HEK293 (cell line): ENCODE measurements around the gene CXXC5.

ENCODE experiments used
- CTCF ChIA-PET: fragments of 350-600 bp; formaldehyde crosslinking; extraction: SDS; loops from one replicate; lab custom pipeline; 2021; ENCODE audit warnings: antibody characterized with exemption; lab: Yijun Ruan, JAX
- POLR2A ChIA-PET: fragments of 300-600 bp; formaldehyde crosslinking; extraction: SDS; loops from one replicate; lab custom pipeline; 2020; ENCODE audit warnings: antibody characterized with exemption, inconsistent platforms; lab: Yijun Ruan, JAX
- H3K27ac ChIP-seq: fragments of 200-500 bp; sonication (Bioruptor generic); 2 replicates; pipeline ENCODE4 v1.5.1; 2014; ENCODE audit warnings: low read depth, low read length, control low read depth, inconsistent platforms; ENCODE audit errors: extremely low read depth
- H3K36me3 ChIP-seq, 2 experiments: fragments of 200-500 bp in 1 of 2; sonication (Bioruptor generic) in 1 of 2; 1 replicate in 1 of 2; 2 replicates in 1 of 2; pipeline ENCODE4 v1.5.1; 2014 to 2017; ENCODE audit warnings: inconsistent platforms in 2 of 2, low read length in 2 of 2; ENCODE audit not compliant: control insufficient read depth in 2 of 2, insufficient read depth in 1 of 2
- H3K4me1 ChIP-seq: fragments of 200-500 bp; sonication (Bioruptor generic); 2 replicates; pipeline ENCODE4 v1.5.1; 2014; ENCODE audit warnings: mild to moderate bottlenecking, low read length, inconsistent platforms; ENCODE audit not compliant: control insufficient read depth, insufficient read depth
- H3K4me3 ChIP-seq: 2 replicates; pipeline ENCODE4 v1.5.1; 2011; ENCODE audit warnings: low read depth, mild to moderate bottlenecking, control low read depth, low read length, moderate library complexity
- H3K9me3 ChIP-seq: fragments of 200-500 bp; sonication (Bioruptor generic); 2 replicates; pipeline ENCODE4 v1.5.1; 2014; ENCODE audit warnings: low read depth, low read length, inconsistent platforms; ENCODE audit not compliant: control insufficient read depth, insufficient read depth
- EGR2 ChIP-seq: fragments of 450-650 bp; formaldehyde crosslinking; IDR thresholded peaks from 2 replicates; pipeline ENCODE4 v1.5.1; 2016; ENCODE audit warnings: low read depth, missing biosample characterization, missing genetic modification characterization
- GLI2 ChIP-seq: fragments of 450-650 bp; formaldehyde crosslinking; IDR thresholded peaks from 2 replicates; pipeline ENCODE4; 2017; ENCODE audit warnings: missing biosample characterization, missing genetic modification characterization, low read depth, borderline replicate concordance
- GLIS2 ChIP-seq: fragments of 450-650 bp; formaldehyde crosslinking; IDR thresholded peaks from 2 replicates; pipeline ENCODE4 v1.5.1; 2016; ENCODE audit warnings: missing biosample characterization, missing genetic modification characterization
- KLF9 ChIP-seq: fragments of 450-650 bp; formaldehyde crosslinking; IDR thresholded peaks from 2 replicates; pipeline ENCODE4 v1.5.1; 2016; ENCODE audit warnings: missing biosample characterization, missing genetic modification characterization, low read depth
- PATZ1 ChIP-seq: fragments of 450-650 bp; formaldehyde crosslinking; IDR thresholded peaks from 2 replicates; pipeline ENCODE4 v1.5.1; 2016; ENCODE audit warnings: missing biosample characterization, missing genetic modification characterization
- PRDM1 ChIP-seq: fragments of 450-650 bp; formaldehyde crosslinking; IDR thresholded peaks from 2 replicates; pipeline ENCODE4; 2016; ENCODE audit warnings: missing biosample characterization, missing genetic modification characterization
- SCRT2 ChIP-seq: fragments of 450-650 bp; formaldehyde crosslinking; IDR thresholded peaks from 2 replicates; pipeline ENCODE4 v1.5.1; 2016; ENCODE audit warnings: missing biosample characterization, missing genetic modification characterization
- SP7 ChIP-seq: fragments of 450-650 bp; formaldehyde crosslinking; IDR thresholded peaks from 2 replicates; pipeline ENCODE4 v1.5.1; 2016; ENCODE audit warnings: missing biosample characterization, missing genetic modification characterization
- ZBTB17 ChIP-seq: fragments of 450-650 bp; formaldehyde crosslinking; IDR thresholded peaks from 2 replicates; pipeline ENCODE4 v1.5.1; 2016; ENCODE audit warnings: missing biosample characterization, missing genetic modification characterization
- ZBTB20 ChIP-seq: fragments of 450-650 bp; formaldehyde crosslinking; IDR thresholded peaks from 2 replicates; pipeline ENCODE4 v1.5.1; 2016; ENCODE audit warnings: missing biosample characterization, missing genetic modification characterization
- ZBTB7A ChIP-seq: fragments of 450-650 bp; formaldehyde crosslinking; IDR thresholded peaks from 2 replicates; pipeline ENCODE4 v1.5.1; 2016; ENCODE audit warnings: low read depth, missing biosample characterization, missing genetic modification characterization
- ZEB2 ChIP-seq: fragments of 450-650 bp; formaldehyde crosslinking; IDR thresholded peaks from 2 replicates; pipeline ENCODE4 v1.5.1; 2016; ENCODE audit warnings: missing biosample characterization, missing genetic modification characterization
- ZNF324 ChIP-seq: fragments of 450-650 bp; formaldehyde crosslinking; IDR thresholded peaks from 2 replicates; pipeline ENCODE4 v1.5.1; 2016; ENCODE audit warnings: missing biosample characterization, missing genetic modification characterization
- ZNF354C ChIP-seq: fragments of 450-650 bp; formaldehyde crosslinking; IDR thresholded peaks from 2 replicates; pipeline ENCODE4 v1.5.1; 2016; ENCODE audit warnings: missing biosample characterization, missing genetic modification characterization, low read depth, borderline replicate concordance
- ZNF548 ChIP-seq: fragments of 450-650 bp; formaldehyde crosslinking; IDR thresholded peaks from 2 replicates; pipeline ENCODE4 v1.5.1; 2016; ENCODE audit warnings: missing biosample characterization, missing genetic modification characterization
- ZNF660 ChIP-seq: fragments of 450-650 bp; IDR thresholded peaks from 2 replicates; pipeline ENCODE4 v1.5.1; 2018; ENCODE audit warnings: missing biosample characterization, mild to moderate bottlenecking, missing genetic modification characterization
- ZNF843 ChIP-seq: fragments of 450-650 bp; formaldehyde crosslinking; IDR thresholded peaks from 2 replicates; pipeline ENCODE4 v1.5.1; 2016; ENCODE audit warnings: missing biosample characterization, missing genetic modification characterization
- TF ChIP-seq, protein P1 (sequence below): fragments of 450-650 bp; formaldehyde crosslinking; IDR thresholded peaks from 2 replicates; pipeline ENCODE4 v1.5.1; 2016; ENCODE audit warnings: missing biosample characterization, missing genetic modification characterization
- TF ChIP-seq, protein P2 (sequence below): fragments of 450-650 bp; formaldehyde crosslinking; optimal IDR thresholded peaks from 2 replicates; pipeline ENCODE3; 2016; ENCODE audit warnings: missing biosample characterization, mild to moderate bottlenecking, missing genetic modification characterization
- TF ChIP-seq, protein P3 (sequence below): fragments of 450-650 bp; formaldehyde crosslinking; IDR thresholded peaks from 2 replicates; pipeline ENCODE4 v1.5.1; 2016; ENCODE audit warnings: missing biosample characterization, missing genetic modification characterization, borderline replicate concordance

CXXC5 gene

DNA sequence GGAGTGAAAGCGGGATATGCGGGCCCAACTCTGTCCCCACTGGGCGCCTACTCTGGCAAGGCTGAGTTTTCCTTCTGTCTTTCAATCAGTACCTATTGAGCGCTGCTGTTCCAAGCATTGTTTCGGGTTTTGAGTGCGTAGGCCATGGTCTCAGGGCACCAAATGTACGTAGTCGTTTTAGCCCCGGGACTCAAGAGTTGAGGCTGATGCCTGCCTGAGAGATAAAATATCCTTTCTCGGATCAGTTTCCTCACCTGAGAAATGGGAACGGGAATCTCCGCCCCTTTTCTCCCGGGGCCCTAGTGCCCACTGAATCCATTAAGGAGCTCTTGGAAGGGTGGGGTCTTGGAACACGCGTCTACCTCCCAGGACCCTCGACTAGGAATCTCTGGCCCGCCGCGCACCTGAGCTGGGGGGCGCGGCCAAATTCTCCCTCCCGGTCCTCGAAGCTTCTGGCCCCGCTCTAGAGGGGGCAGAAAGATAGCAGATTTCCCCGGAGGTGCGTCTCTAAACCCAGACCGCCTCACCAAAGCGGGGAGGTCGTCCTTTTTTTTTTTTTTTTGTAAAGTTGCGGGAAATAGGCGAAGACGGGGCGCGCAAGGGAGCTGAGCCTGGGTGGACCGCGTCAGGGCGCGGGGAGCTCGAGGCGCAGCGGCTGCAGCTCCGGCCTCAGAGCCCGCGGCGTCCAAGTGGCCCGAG is 494 bp upstream of the CXXC5 start (continued):
- TF ChIP-seq, protein P1, sequence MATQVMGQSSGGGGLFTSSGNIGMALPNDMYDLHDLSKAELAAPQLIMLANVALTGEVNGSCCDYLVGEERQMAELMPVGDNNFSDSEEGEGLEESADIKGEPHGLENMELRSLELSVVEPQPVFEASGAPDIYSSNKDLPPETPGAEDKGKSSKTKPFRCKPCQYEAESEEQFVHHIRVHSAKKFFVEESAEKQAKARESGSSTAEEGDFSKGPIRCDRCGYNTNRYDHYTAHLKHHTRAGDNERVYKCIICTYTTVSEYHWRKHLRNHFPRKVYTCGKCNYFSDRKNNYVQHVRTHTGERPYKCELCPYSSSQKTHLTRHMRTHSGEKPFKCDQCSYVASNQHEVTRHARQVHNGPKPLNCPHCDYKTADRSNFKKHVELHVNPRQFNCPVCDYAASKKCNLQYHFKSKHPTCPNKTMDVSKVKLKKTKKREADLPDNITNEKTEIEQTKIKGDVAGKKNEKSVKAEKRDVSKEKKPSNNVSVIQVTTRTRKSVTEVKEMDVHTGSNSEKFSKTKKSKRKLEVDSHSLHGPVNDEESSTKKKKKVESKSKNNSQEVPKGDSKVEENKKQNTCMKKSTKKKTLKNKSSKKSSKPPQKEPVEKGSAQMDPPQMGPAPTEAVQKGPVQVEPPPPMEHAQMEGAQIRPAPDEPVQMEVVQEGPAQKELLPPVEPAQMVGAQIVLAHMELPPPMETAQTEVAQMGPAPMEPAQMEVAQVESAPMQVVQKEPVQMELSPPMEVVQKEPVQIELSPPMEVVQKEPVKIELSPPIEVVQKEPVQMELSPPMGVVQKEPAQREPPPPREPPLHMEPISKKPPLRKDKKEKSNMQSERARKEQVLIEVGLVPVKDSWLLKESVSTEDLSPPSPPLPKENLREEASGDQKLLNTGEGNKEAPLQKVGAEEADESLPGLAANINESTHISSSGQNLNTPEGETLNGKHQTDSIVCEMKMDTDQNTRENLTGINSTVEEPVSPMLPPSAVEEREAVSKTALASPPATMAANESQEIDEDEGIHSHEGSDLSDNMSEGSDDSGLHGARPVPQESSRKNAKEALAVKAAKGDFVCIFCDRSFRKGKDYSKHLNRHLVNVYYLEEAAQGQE (tag by site-specific recombination) = no peak

GRCh38 chr5:139649082-139649991 is 1.2 kb downstream of the CXXC5 start:
- POLR2A ChIA-PET = interaction anchor here (0.5 to 2.9 kb wide), 3 partner anchors 11 to 121 kb away, joined by 4 to 96 read pairs (median 11); no protein-coding TSS in a partner anchor
- H3K27ac ChIP-seq = peak overlapping the region; percentile 82; the same call in 1 of the 2 replicates
- TF ChIP-seq SP7 (tag by site-specific recombination) = peak; percentile 36
- TF ChIP-seq ZBTB7A (tag by site-specific recombination) = peak; percentile 64; the same call in 1 of the 2 replicates
- TF ChIP-seq ZNF324 (tag by site-specific recombination) = 0 out of 2 replicates have a peak, but pooled peaks have one; percentile 22
- peak; percentile 60 for TF ChIP-seq PATZ1
- TF ChIP-seq, protein P2, sequence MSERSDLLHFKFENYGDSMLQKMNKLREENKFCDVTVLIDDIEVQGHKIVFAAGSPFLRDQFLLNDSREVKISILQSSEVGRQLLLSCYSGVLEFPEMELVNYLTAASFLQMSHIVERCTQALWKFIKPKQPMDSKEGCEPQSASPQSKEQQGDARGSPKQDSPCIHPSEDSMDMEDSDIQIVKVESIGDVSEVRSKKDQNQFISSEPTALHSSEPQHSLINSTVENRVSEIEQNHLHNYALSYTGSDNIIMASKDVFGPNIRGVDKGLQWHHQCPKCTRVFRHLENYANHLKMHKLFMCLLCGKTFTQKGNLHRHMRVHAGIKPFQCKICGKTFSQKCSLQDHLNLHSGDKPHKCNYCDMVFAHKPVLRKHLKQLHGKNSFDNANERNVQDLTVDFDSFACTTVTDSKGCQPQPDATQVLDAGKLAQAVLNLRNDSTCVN (tag by site-specific recombination) = peak; percentile 76
- peak; percentile 60; the same call in 1 of the 2 replicates for TF ChIP-seq ZEB2 (tag by site-specific recombination)
- TF ChIP-seq ZBTB20 (tag by site-specific recombination) = peak; percentile 40
- no peak for TF ChIP-seq ZNF354C (tag by site-specific recombination)
- peak; percentile 37; the same call in 1 of the 2 replicates for TF ChIP-seq KLF9 (tag by site-specific recombination)
- TF ChIP-seq ZNF548 = no peak
- peak; percentile 89 for TF ChIP-seq GLIS2 (tag by site-specific recombination)
- peak; percentile 74 for TF ChIP-seq EGR2 (tag by site-specific recombination)
- peak; percentile 48; the same call in 1 of the 2 replicates for TF ChIP-seq ZBTB17 (tag by site-specific recombination)
- no peak for TF ChIP-seq PRDM1 (tag by site-specific recombination)
- no peak for TF ChIP-seq ZNF660 (tag by site-specific recombination)
- no peak for TF ChIP-seq SCRT2 (tag by site-specific recombination)
- TF ChIP-seq, protein P3, sequence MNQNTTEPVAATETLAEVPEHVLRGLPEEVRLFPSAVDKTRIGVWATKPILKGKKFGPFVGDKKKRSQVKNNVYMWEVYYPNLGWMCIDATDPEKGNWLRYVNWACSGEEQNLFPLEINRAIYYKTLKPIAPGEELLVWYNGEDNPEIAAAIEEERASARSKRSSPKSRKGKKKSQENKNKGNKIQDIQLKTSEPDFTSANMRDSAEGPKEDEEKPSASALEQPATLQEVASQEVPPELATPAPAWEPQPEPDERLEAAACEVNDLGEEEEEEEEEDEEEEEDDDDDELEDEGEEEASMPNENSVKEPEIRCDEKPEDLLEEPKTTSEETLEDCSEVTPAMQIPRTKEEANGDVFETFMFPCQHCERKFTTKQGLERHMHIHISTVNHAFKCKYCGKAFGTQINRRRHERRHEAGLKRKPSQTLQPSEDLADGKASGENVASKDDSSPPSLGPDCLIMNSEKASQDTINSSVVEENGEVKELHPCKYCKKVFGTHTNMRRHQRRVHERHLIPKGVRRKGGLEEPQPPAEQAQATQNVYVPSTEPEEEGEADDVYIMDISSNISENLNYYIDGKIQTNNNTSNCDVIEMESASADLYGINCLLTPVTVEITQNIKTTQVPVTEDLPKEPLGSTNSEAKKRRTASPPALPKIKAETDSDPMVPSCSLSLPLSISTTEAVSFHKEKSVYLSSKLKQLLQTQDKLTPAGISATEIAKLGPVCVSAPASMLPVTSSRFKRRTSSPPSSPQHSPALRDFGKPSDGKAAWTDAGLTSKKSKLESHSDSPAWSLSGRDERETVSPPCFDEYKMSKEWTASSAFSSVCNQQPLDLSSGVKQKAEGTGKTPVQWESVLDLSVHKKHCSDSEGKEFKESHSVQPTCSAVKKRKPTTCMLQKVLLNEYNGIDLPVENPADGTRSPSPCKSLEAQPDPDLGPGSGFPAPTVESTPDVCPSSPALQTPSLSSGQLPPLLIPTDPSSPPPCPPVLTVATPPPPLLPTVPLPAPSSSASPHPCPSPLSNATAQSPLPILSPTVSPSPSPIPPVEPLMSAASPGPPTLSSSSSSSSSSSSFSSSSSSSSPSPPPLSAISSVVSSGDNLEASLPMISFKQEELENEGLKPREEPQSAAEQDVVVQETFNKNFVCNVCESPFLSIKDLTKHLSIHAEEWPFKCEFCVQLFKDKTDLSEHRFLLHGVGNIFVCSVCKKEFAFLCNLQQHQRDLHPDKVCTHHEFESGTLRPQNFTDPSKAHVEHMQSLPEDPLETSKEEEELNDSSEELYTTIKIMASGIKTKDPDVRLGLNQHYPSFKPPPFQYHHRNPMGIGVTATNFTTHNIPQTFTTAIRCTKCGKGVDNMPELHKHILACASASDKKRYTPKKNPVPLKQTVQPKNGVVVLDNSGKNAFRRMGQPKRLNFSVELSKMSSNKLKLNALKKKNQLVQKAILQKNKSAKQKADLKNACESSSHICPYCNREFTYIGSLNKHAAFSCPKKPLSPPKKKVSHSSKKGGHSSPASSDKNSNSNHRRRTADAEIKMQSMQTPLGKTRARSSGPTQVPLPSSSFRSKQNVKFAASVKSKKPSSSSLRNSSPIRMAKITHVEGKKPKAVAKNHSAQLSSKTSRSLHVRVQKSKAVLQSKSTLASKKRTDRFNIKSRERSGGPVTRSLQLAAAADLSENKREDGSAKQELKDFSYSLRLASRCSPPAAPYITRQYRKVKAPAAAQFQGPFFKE (tag by site-specific recombination) = no peak
- TF ChIP-seq ZNF843 = no peak
- TF ChIP-seq GLI2 (tag by site-specific recombination) = no peak

More at GRCh38 chr5:139649082-139649991, 1.2 kb downstream of the CXXC5 start:
- Histone ChIP-seq H3K4me1 (peaks cover 28% of the 10 kb centered on the region), H3K4me3 (peak overlapping the region; percentile 79), H3K9me3 (no peaks in the 10 kb centered on the region), H3K36me3 (no peaks in the 10 kb centered on the region)
- CTCF ChIA-PET = interaction anchor here (0.7 to 2.4 kb wide), 3 partner anchors 12 to 117 kb away, joined by 3 to 11 read pairs (median 6); no protein-coding TSS in a partner anchor
